ENCODE data around the gene APBA2. TPM values are rescaled to one million over a fixed set of nuclear protein-coding genes. Genes with fewer than 3 reads are reported as not detected.
"Not testable (repeated sequence)": the region's sequence is repeated elsewhere in the genome, so short reads cannot be mapped to it uniquely, and the experiment has no call there.

Gene APBA2
- total RNA-seq, 1 donor from 2014 or later, result 0.24 TPM

GRCh38 chr15:29140475-29141307 lies 254.9 kb downstream of the APBA2 start:
- ATAC-seq, result no peak

- no peak for ATAC-seq
Measured at GRCh38 chr15:29141308-29142128, 255.7 kb downstream of the APBA2 start.

GRCh38 chr15:29142129-29142747 lies 256.5 kb downstream of the APBA2 start:
- ATAC-seq, result no peak

GRCh38 chr15:29143293-29143692 lies 257.5 kb downstream of the APBA2 start:
- ATAC-seq, result no peak

GRCh38 chr15:29143909-29144635 lies 258.3 kb downstream of the APBA2 start:
- ATAC-seq, result no peak

GRCh38 chr15:29149738-29150075 lies 263.9 kb downstream of the APBA2 start:
- no peak for ATAC-seq

GRCh38 chr15:29150515-29151483 lies 265.0 kb downstream of the APBA2 start:
- no peak for ATAC-seq

GRCh38 chr15:29151484-29151857 lies 265.7 kb downstream of the APBA2 start:
- no peak for ATAC-seq

GRCh38 chr15:29156521-29156920 lies 270.7 kb downstream of the APBA2 start:
- ATAC-seq, result no peak

GRCh38 chr15:29159771-29160455 lies 274.1 kb downstream of the APBA2 start:
- no peak for ATAC-seq

GRCh38 chr15:29162411-29162810 lies 276.6 kb downstream of the APBA2 start:
- ATAC-seq, result no peak

GRCh38 chr15:29167122-29167521 lies 281.3 kb downstream of the APBA2 start:
- ATAC-seq, result not testable (repeated sequence)

Other genes starting within 250 kb of the APBA2 start
- 0.36 TPM for gene GOLGA8M, start 173.6 kb upstream of the APBA2 start, total RNA-seq
- not detected for gene GOLGA6L7, start 37.3 kb upstream of the APBA2 start, total RNA-seq